ENCODE data around the gene PLXND1. TPM values are rescaled to one million over a fixed set of nuclear protein-coding genes. Genes with fewer than 3 reads are reported as not detected.

Gene PLXND1
- total RNA-seq, 4 donors from 2014 or later: 13.1 to 305 (median 48.2) TPM

GRCh38 chr3:129564981-129565644 lies 41.4 kb downstream of the PLXND1 start:
- Histone ChIP-seq H3K9me3 (no peaks in the 10 kb centered on the region), H3K4me1 (peaks cover 0 to 26% (median 0%) of the 10 kb centered on the region in 4 donors), H3K36me3 (peaks cover 0 to 15% (median 0%) of the 10 kb centered on the region in 3 donors), H3K4me3 (no peak overlapping the region), H3K27ac (peak overlapping the region in 2 of 4 donors; percentile 4 to 13), H3K27me3 (no peaks in the 10 kb centered on the region)
- no peak for DNase-seq
- TF ChIP-seq, protein P1, sequence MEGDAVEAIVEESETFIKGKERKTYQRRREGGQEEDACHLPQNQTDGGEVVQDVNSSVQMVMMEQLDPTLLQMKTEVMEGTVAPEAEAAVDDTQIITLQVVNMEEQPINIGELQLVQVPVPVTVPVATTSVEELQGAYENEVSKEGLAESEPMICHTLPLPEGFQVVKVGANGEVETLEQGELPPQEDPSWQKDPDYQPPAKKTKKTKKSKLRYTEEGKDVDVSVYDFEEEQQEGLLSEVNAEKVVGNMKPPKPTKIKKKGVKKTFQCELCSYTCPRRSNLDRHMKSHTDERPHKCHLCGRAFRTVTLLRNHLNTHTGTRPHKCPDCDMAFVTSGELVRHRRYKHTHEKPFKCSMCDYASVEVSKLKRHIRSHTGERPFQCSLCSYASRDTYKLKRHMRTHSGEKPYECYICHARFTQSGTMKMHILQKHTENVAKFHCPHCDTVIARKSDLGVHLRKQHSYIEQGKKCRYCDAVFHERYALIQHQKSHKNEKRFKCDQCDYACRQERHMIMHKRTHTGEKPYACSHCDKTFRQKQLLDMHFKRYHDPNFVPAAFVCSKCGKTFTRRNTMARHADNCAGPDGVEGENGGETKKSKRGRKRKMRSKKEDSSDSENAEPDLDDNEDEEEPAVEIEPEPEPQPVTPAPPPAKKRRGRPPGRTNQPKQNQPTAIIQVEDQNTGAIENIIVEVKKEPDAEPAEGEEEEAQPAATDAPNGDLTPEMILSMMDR (IDR thresholded peaks at IDR 0.05): no peak
- no peak for TF ChIP-seq POLR2A (IDR thresholded peaks at IDR 0.05)

DNA sequence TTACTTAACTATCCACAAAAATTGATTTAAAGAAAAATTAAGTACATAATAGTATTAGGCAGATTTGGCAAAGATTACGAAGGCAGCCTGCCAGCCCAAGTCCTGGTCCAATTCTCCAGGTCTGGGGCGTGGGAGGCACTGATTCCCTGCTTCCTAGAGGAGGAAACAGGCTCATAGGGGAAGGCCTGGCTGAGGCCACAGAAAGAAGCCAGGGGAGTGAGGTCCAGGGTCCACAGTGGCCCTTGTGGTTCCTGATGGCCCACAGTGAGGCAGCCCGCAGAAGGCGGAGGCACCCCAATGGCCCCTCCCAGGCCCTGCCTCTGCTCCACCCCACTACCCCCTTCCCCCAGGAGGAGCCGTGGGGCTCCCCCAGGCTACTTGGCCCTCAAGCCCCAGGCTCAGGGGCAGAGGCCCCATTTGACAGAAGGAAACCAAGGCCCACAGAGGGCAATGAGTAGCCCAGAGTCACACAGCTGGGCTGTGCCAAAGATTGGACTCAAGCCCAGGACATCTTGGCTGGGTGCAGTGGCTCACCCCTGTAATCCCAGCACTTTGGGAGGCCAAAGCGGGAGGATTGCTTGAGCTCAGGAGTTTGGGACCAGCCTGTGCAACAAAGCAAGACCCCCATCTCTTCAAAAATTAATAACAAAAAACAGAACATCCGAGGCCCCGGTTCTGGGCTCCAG lies 42.5 kb downstream of the PLXND1 start:
- Histone ChIP-seq H3K4me3 (no peak overlapping the region), H3K36me3 (peaks cover 0 to 11% (median 0%) of the 10 kb centered on the region in 3 donors), H3K4me1 (peaks cover 0 to 38% (median 0%) of the 10 kb centered on the region in 4 donors), H3K9me3 (no peaks in the 10 kb centered on the region), H3K27ac (peak overlapping the region in 3 of 4 donors; percentile 4 to 13 (median 6)), H3K27me3 (no peaks in the 10 kb centered on the region)
- DNase-seq: no peak
- TF ChIP-seq POLR2A (IDR thresholded peaks at IDR 0.05): no peak
- TF ChIP-seq, protein P1 (IDR thresholded peaks at IDR 0.05): no peak

- Histone ChIP-seq H3K9me3 (no peaks in the 10 kb centered on the region), H3K27ac (peak overlapping the region in 1 of 4 donors; percentile 13), H3K36me3 (peaks cover 0 to 11% (median 0%) of the 10 kb centered on the region in 3 donors), H3K4me3 (no peak overlapping the region), H3K4me1 (peaks cover 0 to 44% (median 0%) of the 10 kb centered on the region in 4 donors), H3K27me3 (no peaks in the 10 kb centered on the region)
- DNase-seq: no peak
- TF ChIP-seq, protein P1 (IDR thresholded peaks at IDR 0.05): no peak
- no peak for TF ChIP-seq POLR2A (IDR thresholded peaks at IDR 0.05)
Measured at GRCh38 chr3:129563332-129563731, 43.1 kb downstream of the PLXND1 start.

DNA sequence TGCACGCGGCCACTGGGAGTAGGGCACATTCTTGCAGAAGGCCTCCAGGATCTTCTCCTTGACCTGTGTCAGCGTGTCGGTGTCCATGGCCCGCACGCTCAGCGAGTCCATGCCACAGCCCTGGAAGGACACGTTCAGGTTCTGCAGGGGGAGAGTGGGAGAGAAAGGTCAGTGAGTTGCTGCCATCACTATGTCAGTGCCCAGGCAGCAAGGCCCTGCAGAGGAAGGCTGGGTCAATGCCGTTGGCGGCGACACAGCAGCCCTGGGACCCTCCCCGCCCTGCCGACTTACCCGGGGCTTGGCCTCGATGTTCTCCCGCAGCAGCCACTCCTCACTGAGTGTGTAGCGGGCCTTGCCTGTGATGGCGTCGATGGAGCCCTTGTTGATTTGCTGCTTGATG lies 43.7 kb downstream of the PLXND1 start:
- Histone ChIP-seq H3K9me3 (no peaks in the 10 kb centered on the region), H3K27me3 (no peaks in the 10 kb centered on the region), H3K27ac (no peak overlapping the region), H3K36me3 (peaks cover 0 to 11% (median 0%) of the 10 kb centered on the region in 3 donors), H3K4me1 (peaks cover 0 to 49% (median 0%) of the 10 kb centered on the region in 4 donors), H3K4me3 (no peak overlapping the region)
- DNase-seq: no peak
- TF ChIP-seq POLR2A (IDR thresholded peaks at IDR 0.05): no peak
- TF ChIP-seq, protein P1 (IDR thresholded peaks at IDR 0.05): no peak

GRCh38 chr3:129561619-129562248 lies 44.7 kb downstream of the PLXND1 start:
- no peak overlapping the region for H3K4me3 ChIP-seq
- H3K27ac ChIP-seq: peak overlapping the region in 3 of 4 donors; percentile 59 to 82 (median 78)
- no peak for DNase-seq
- H3K36me3 ChIP-seq: peaks cover 0 to 11% (median 0%) of the 10 kb centered on the region in 3 donors
- H3K9me3 ChIP-seq: no peaks in the 10 kb centered on the region
- TF ChIP-seq, protein P1 (IDR thresholded peaks at IDR 0.05): no peak
- no peak for TF ChIP-seq POLR2A (IDR thresholded peaks at IDR 0.05)
- peaks cover 0 to 41% (median 0%) of the 10 kb centered on the region in 4 donors for H3K4me1 ChIP-seq
- no peaks in the 10 kb centered on the region for H3K27me3 ChIP-seq
